SIG-M5 treated with dmso at 0.1 percent for 504 hours (cell line): ENCODE data around the gene PANK4.
"Not testable (repeated sequence)": the region's sequence is repeated elsewhere in the genome, so short reads cannot be mapped to it uniquely, and the experiment has no call there.

ENCODE experiments used
- DNase-seq: peaks from one replicate; lab custom pipeline; 2025; ENCODE audit not compliant: unreplicated experiment; lab: John Stamatoyannopoulos, UW

Gene PANK4

DNA sequence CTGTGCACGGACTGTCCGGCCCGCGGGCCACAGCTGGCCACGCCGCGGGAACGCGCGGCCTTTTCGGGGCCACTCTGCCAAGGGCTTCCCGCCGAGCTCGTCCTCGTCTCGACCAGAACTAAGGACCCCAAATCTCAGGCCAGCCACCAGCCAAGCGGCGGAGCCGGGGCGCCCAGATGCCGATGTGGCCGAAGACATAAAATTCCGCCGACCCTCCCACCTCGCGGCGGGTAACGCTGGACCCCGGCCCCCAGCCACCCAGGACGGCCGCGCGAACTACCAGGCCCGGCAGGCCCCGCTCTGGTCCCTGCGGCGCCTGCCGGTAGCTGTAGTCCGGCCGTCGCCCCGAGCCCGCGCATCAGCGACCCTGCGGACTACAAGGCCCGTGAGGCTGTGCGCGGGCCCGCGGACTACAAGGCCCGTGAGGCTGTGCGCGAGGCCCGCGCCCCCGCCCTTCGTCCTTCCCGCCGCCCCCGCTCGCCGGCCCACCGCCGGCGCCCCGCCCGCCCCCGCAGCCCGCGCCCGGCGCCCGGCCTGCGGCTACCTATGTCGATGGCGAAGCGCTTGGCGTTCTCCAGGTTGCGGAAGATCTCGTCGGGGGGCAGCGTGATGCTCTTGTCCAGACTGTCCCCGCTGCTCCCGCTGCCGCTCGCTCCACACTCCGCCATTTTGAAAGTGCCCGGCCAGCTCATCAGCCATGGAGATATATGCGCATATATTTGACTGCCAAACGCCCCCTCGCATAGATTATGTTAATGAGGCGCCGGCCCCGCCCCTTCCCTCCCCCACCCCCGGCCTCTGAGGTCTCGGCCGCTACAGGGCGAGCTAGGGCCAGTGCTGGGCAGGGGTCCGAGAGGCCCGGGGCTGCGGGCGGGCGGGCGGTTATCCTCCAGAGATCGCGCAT is at the start of gene PANK4:
PANK4 (minus strand) TSS at position 677 of the 904 bp plus-strand sequence; CDS start at position 668, 9 bp downstream.
- peak; percentile 85 for DNase-seq

- DNase-seq: no peak
Measured at GRCh38 chr1:2574350-2574749, 48.0 kb upstream of the PANK4 start.

- DNase-seq: no peak
Measured at GRCh38 chr1:2573250-2573920, 47.0 kb upstream of the PANK4 start.

DNA sequence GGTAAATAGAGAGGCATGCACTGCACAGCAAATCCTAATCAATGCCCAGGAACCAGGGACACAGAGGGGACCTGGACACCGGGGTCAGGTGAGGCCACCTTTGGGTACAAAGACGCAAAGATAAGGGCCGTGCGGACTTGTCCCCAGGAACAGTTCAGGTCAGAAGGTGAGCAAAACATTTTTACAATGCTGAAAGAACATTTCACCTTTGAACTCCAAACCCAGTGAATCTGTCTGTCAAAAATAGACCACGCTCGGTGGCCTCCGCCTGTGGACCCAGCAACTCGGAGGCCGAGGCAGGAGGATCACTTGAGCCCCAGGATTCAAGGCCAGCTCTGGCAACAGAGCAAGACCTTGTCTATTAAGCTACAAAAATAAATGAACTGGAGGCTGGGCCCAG is 45.0 kb upstream of the PANK4 start:
- no peak for DNase-seq

DNA sequence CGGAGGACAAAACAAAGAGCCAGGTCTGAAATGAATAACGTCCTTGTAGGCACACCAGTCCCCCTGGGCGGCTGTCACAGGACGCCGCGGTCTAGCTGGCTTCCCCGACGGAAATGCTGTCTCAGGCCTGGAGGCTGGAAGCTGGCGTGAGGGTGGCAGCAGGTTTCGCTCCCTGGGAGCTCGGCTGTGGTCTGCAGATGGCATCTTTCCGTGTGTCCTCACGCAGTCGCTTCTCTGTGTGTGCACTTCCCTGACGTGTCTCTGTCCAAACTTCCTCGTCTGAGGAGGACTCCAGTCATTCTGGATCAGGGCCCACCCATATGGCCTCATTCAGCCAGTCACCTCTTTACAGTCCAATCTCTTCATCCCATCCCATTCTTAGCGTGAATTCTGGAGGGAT is 43.9 kb upstream of the PANK4 start:
- no peak for DNase-seq

- not testable (repeated sequence) for DNase-seq
Measured at GRCh38 chr1:2569703-2570102, 43.3 kb upstream of the PANK4 start.

- no peak for DNase-seq
Measured at GRCh38 chr1:2569060-2569459, 42.7 kb upstream of the PANK4 start.

DNA sequence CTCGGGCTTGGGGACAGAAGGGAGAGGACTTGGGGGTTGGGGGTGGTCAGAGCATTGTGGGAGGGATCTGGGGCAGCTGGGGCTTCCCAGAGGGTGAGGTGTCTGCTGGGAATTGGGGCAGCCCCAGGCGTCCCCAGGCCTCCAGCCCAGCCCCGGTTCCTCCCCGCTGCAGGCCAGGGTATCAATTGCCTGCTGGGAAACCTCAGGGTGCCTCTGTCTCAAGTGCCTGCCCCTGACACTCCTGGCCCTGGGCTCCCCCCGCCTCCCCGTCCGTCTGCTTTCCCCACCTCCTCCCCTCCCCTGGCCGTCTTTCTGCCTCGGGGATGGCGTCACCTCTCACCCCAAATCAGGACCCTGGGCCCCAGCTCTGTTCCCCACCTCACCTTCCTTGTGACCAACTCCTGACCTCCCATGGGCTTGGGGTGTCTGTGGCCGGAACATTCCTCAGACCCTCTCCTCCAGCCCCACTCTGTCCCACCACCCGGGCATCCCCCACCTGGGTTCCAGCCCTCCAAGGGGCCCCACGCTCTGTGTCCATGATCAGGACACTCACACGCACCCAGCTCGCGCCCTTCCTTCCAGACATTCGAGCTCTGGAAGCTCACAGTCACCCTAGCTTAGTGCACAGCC is 41.9 kb upstream of the PANK4 start:
- not testable (repeated sequence) for DNase-seq

GRCh38 chr1:2567083-2567679 is 40.8 kb upstream of the PANK4 start:
- DNase-seq: no peak

DNA sequence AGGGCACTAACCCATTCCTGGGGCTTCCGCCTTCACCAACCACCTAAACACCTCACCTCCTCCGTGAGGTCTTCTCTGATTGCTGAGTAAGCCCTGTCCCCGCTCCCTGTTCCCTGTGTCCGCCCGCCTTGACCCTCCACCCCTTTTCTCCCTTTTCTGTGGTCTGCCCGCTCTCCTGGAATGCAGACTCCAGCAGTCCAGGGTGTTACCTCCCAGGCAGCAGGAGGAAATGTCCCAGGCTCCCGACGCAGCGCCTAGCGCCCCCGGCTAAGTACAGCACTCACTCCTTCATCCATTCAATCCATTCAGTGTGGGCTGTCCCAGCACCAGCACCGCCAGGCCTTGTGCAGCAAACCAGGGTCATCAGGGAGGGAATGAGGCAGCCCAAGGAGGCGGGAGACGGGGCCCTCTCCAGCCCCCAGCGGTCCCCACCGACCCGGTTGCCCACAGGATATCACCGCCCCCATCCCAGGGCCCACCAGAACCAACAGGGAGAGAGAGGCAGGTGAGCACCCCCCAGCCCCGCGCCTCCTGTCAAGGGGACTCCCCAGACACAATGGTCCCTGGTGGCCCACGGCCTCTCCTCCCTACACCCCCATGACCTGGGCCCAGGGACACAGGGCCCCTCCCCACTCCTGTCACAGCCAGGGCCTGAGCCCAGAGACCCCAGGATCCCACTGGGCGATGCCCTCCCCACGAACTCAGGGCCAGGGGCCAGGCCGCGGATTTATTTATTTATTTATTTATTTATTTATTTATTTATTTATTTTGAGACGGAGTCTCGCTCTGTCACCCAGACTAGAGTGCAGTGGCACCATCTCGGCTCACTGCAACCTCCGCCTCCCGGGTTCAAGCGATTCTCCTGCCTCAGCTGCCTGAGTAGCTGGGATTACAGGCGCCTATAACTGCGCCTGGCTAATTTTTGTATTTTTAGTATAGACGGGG is 40.0 kb upstream of the PANK4 start:
- DNase-seq: no peak

DNA sequence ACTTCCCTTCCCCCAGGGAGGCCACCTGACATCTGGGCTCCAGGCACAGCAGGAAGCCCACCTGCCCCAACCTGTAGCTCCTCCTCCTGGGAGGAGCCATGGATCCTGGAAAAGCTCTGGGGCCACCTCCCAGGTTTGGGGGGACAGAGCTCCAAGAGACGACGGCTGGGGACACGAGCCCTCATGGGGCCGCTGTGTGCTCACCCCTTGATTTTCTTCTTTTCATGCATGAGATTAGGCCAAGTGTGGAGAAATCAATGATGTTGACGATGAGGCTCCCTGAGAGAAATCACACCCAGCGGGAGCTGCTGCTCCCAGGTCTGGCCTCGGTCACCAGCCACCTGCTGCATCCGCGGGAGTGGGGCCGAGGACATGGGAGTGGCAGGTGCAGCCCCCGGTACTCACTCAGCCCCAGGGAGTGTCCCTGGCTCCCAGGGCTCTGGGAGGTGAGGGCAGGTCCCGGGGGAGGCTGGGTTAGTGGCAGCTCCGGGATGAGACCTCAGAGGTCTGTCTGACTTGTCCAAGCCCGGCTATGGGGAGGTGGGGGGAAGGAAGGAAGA is 38.5 kb upstream of the PANK4 start:
- no peak for DNase-seq

- DNase-seq: no peak
Measured at GRCh38 chr1:2564006-2564814, 37.8 kb upstream of the PANK4 start.

- DNase-seq: no peak
Measured at GRCh38 chr1:2563205-2563604, 36.8 kb upstream of the PANK4 start.

- no peak for DNase-seq
Measured at GRCh38 chr1:2561898-2562895, 35.8 kb upstream of the PANK4 start.

- no peak for DNase-seq
Measured at GRCh38 chr1:2561446-2561845, 35.0 kb upstream of the PANK4 start.

GRCh38 chr1:2560299-2561073 is 34.1 kb upstream of the PANK4 start:
- no peak for DNase-seq
